ES-I3 (cell line): ENCODE measurements around the gene PCBD2.
"Not testable (repeated sequence)": the region's sequence is repeated elsewhere in the genome, so short reads cannot be mapped to it uniquely, and the experiment has no call there.

ENCODE experiments used
- H3K36me3 ChIP-seq: 2 replicates; pipeline ENCODE4 v1.6.1; 2013; ENCODE audit warnings: mild to moderate bottlenecking, low read length, control low read depth, moderate library complexity; ENCODE audit not compliant: insufficient read depth
- H3K4me1 ChIP-seq: 2 replicates; pipeline ENCODE4 v1.6.1; 2013; ENCODE audit warnings: mild to moderate bottlenecking, control low read depth, low read length; ENCODE audit not compliant: insufficient read depth
- H3K9ac ChIP-seq: 2 replicates; pipeline ENCODE4 v1.6.1; 2013; ENCODE audit warnings: low read depth, mild to moderate bottlenecking, low read length, moderate library complexity
- H3K9me3 ChIP-seq: 2 replicates; pipeline ENCODE4 v1.6.1; 2013; ENCODE audit warnings: mild to moderate bottlenecking, low read length, moderate library complexity; ENCODE audit not compliant: control insufficient read depth, insufficient read depth

The PCBD2 gene

GRCh38 chr5:134963098-134963497 lies 58.2 kb downstream of the PCBD2 start:
- Histone ChIP-seq H3K36me3 (no peaks in the 10 kb centered on the region; the same call in 1 of the 2 replicates), H3K9me3 (no peaks in the 10 kb centered on the region), H3K4me1 (peaks cover 5% of the 10 kb centered on the region), H3K9ac (no peak overlapping the region)

- Histone ChIP-seq H3K9me3 (no peaks in the 10 kb centered on the region), H3K9ac (no peak overlapping the region), H3K36me3 (no peaks in the 10 kb centered on the region; the same call in 1 of the 2 replicates), H3K4me1 (no peaks in the 10 kb centered on the region)
Measured at GRCh38 chr5:134964359-134965270, 59.7 kb downstream of the PCBD2 start.

GRCh38 chr5:134965271-134965825 lies 60.4 kb downstream of the PCBD2 start:
- no peaks in the 10 kb centered on the region for H3K9me3 ChIP-seq
- H3K4me1 ChIP-seq = no peaks in the 10 kb centered on the region
- no peak overlapping the region for H3K9ac ChIP-seq
- no peaks in the 10 kb centered on the region; the same call in 1 of the 2 replicates for H3K36me3 ChIP-seq

- H3K36me3 ChIP-seq = no peaks in the 10 kb centered on the region; the same call in 1 of the 2 replicates
- H3K9me3 ChIP-seq = no peaks in the 10 kb centered on the region
- H3K4me1 ChIP-seq = no peaks in the 10 kb centered on the region
- no peak within 1 kb of the TSS for H3K9ac ChIP-seq
Measured at GRCh38 chr5:134967607-134968006, 62.7 kb downstream of the PCBD2 start, which contains the start of gene CATSPER3. Gene CATSPER3 (plus strand): TSS chr5:134967907. CDS start chr5:134967992, 85 bp downstream.

- H3K36me3 ChIP-seq = no peaks in the 10 kb centered on the region; the same call in 1 of the 2 replicates
- no peak overlapping the region for H3K9ac ChIP-seq
- no peaks in the 10 kb centered on the region for H3K4me1 ChIP-seq
- no peaks in the 10 kb centered on the region for H3K9me3 ChIP-seq
Measured at GRCh38 chr5:134968055-134968454, 63.1 kb downstream of the PCBD2 start.

- no peaks in the 10 kb centered on the region; the same call in 1 of the 2 replicates for H3K36me3 ChIP-seq
- no peaks in the 10 kb centered on the region for H3K4me1 ChIP-seq
- H3K9ac ChIP-seq = no peak overlapping the region
- H3K9me3 ChIP-seq = no peaks in the 10 kb centered on the region
Measured at GRCh38 chr5:134969166-134969565, 64.2 kb downstream of the PCBD2 start.

GRCh38 chr5:134975078-134975715 lies 70.3 kb downstream of the PCBD2 start:
- H3K9ac ChIP-seq = no peak overlapping the region
- H3K4me1 ChIP-seq = no peaks in the 10 kb centered on the region
- peaks cover 19% of the 10 kb centered on the region for H3K9me3 ChIP-seq
- no peaks in the 10 kb centered on the region; the same call in 1 of the 2 replicates for H3K36me3 ChIP-seq

- no peaks in the 10 kb centered on the region for H3K4me1 ChIP-seq
- H3K9ac ChIP-seq = no peak overlapping the region
- peaks cover 19% of the 10 kb centered on the region for H3K9me3 ChIP-seq
- H3K36me3 ChIP-seq = no peaks in the 10 kb centered on the region; the same call in 1 of the 2 replicates
Measured at GRCh38 chr5:134975843-134976242, 70.9 kb downstream of the PCBD2 start.

- Histone ChIP-seq H3K36me3 (no peaks in the 10 kb centered on the region; the same call in 1 of the 2 replicates), H3K4me1 (no peaks in the 10 kb centered on the region)
Measured at GRCh38 chr5:134976841-134977240, 71.9 kb downstream of the PCBD2 start.

GRCh38 chr5:134979416-134979815 lies 74.5 kb downstream of the PCBD2 start:
- Histone ChIP-seq H3K9me3 (peaks cover 33% of the 10 kb centered on the region), H3K36me3 (no peaks in the 10 kb centered on the region; the same call in 1 of the 2 replicates), H3K9ac (no peak overlapping the region), H3K4me1 (no peaks in the 10 kb centered on the region)

More at GRCh38 chr5:134976841-134977240, 71.9 kb downstream of the PCBD2 start:
- peaks cover 23% of the 10 kb centered on the region for H3K9me3 ChIP-seq
- H3K9ac ChIP-seq = no peak overlapping the region

GRCh38 chr5:134982230-134982629 lies 77.3 kb downstream of the PCBD2 start:
- Histone ChIP-seq H3K36me3 (no peaks in the 10 kb centered on the region), H3K9me3 (peaks cover 26% of the 10 kb centered on the region), H3K4me1 (no peaks in the 10 kb centered on the region), H3K9ac (no peak overlapping the region)

GRCh38 chr5:134989266-134989830 lies 84.4 kb downstream of the PCBD2 start:
- Histone ChIP-seq H3K4me1 (peaks cover 11% of the 10 kb centered on the region; the same call in 1 of the 2 replicates), H3K36me3 (no peaks in the 10 kb centered on the region), H3K9me3 (no peaks in the 10 kb centered on the region), H3K9ac (no peak overlapping the region)

GRCh38 chr5:134990183-134990582 lies 85.3 kb downstream of the PCBD2 start:
- not testable (repeated sequence) for H3K9ac ChIP-seq, H3K36me3 ChIP-seq
- peaks cover 11% of the 10 kb centered on the region; the same call in 1 of the 2 replicates for H3K4me1 ChIP-seq

GRCh38 chr5:134992148-134992547 lies 87.2 kb downstream of the PCBD2 start:
- H3K36me3 ChIP-seq = no peaks in the 10 kb centered on the region
- H3K4me1 ChIP-seq = peaks cover 11% of the 10 kb centered on the region; the same call in 1 of the 2 replicates
- no peak overlapping the region for H3K9ac ChIP-seq
- no peaks in the 10 kb centered on the region for H3K9me3 ChIP-seq

More at GRCh38 chr5:134990183-134990582, 85.3 kb downstream of the PCBD2 start:
- H3K9me3 ChIP-seq = not testable (repeated sequence)
